Epithelial cell of prostate (primary cell): ENCODE results near the gene HM13.
"Not testable (repeated sequence)": the region's sequence is repeated elsewhere in the genome, so short reads cannot be mapped to it uniquely, and the experiment has no call there.

Experiments used
- DNase-seq: peaks from one replicate; pipeline ENCODE4 v3.0.0-alpha.2; 2011; ENCODE audit warnings: low read depth, low spot score
- H3K27ac ChIP-seq: fragments of 450-650 bp; 2 replicates; pipeline ENCODE4 v1.5.1; 2017; ENCODE audit warnings: mild to moderate bottlenecking

HM13 gene

DNA sequence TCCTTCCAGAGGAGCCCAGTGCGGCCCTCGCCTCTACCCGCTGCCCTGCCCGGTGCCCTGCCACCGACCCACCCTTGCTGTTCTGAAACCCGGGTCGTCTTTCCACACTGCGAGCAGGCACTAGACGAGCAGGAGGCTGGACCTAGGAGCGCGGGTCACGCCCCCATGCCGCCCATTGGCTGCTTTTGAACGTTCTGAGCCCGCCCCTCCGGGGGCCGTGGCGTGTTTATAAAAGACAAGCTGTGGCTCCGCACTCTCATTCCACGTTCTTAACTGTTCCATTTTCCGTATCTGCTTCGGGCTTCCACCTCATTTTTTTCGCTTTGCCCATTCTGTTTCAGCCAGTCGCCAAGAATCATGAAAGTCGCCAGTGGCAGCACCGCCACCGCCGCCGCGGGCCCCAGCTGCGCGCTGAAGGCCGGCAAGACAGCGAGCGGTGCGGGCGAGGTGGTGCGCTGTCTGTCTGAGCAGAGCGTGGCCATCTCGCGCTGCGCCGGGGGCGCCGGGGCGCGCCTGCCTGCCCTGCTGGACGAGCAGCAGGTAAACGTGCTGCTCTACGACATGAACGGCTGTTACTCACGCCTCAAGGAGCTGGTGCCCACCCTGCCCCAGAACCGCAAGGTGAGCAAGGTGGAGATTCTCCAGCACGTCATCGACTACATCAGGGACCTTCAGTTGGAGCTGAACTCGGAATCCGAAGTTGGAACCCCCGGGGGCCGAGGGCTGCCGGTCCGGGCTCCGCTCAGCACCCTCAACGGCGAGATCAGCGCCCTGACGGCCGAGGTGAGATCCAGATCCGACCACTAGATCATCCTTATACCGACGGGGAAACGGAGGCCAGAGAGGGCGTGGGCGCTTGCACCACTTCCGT, 91.0 kb downstream of the HM13 start, which contains the start of gene ID1:
Gene ID1 (plus strand): TSS at position 259 of the 871 bp plus-strand sequence. CDS start 99 bp downstream, at position 358.
- peak; percentile 59 for DNase-seq
- peak within 1 kb of the TSS; percentile 98 for H3K27ac ChIP-seq

DNA sequence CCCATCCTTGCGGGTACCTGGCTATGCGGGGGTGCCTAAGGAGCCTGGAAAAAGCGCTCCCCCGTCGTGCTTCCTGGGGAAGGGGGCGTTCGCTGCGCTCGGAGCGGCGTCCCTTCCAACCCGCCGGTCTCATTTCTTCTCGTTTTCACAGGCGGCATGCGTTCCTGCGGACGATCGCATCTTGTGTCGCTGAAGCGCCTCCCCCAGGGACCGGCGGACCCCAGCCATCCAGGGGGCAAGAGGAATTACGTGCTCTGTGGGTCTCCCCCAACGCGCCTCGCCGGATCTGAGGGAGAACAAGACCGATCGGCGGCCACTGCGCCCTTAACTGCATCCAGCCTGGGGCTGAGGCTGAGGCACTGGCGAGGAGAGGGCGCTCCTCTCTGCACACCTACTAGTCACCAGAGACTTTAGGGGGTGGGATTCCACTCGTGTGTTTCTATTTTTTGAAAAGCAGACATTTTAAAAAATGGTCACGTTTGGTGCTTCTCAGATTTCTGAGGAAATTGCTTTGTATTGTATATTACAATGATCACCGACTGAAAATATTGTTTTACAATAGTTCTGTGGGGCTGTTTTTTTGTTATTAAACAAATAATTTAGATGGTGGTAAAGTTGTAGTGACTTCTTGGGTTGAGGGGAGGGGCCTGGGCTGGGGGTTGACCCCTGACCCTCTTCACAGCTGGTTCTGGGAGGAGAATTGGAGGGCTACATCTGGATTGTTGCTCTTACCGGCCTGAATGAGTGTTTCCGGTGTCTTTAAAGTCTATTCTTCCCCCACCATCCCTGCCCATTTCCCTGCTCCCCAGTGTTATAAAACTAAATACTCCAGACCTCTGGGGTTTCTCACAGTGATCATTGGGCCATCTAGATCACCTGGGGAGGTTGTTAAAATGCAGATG, 91.9 kb downstream of the HM13 start:
- peak overlapping the region; percentile 98 for H3K27ac ChIP-seq
- DNase-seq, result no peak

DNA sequence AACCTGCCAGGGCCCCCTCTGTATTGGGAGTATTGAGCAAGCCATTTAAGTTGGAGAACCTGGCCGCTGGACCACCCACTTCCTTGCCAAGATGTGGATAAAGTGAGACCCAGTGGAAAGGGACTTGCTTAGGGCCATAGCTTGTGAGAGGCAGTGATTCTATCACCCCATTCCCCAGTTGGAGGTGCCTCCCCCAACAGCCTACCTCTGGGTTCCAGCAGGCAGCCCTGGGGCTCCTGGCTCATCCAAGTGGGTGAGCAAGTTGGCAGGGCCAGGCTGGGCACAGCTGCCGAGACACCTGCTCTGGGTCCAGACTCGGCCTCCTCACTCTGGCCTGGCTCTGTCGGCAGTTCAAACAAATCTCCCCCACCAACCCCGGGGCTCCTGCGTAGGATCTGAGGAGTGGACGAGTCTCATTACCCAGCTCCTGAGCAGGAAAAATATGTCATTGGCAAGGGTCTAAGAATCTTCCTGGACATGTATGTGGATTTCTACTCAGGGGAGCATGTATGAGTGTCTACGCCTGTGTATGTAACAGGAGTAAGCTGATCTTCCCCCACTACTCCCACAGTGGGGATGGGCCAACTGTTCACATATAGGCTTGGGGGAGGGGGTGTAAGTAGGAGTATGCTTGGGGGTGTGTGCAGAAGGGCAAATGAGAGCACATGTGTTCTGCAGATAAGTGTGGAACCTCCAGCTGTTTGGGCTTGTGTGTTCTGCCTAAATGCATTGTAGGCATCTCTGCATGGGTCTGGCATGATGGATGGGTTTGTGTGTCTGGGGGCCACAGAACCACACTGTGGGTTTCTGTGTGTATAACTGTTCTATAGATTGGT, 92.8 kb downstream of the HM13 start:
- peak overlapping the region; percentile 98 for H3K27ac ChIP-seq
- DNase-seq, result peak; percentile 79

DNA sequence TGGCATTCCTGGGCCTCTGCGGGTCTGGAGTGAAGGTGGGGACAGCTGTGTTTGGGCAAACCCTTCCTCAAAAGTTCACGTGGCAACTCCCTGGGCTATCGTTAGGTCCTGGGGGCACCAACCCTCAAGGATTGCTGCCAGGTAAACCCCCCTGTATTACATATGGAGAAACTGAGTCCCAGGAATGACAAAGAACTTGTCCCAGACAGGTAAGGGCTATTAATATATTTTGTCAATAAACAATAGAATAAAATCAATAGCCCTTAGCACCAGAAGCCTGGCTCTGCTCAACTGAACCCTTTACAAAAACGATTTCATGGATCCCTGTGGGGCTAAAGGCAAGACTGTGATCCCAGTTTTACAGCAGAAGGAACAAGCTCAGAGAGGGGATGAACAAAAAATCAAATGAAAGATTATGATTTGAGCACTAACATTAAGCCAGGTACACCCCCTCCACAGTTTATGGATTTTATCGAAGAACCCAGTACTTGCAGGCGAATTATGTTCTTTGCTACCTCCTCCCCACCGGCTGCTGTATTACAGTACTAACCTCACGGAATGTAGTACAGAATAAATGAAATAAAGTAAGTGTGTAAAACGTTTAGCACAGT, 93.5 kb downstream of the HM13 start:
- peak overlapping the region; percentile 98 for H3K27ac ChIP-seq
- no peak for DNase-seq

DNA sequence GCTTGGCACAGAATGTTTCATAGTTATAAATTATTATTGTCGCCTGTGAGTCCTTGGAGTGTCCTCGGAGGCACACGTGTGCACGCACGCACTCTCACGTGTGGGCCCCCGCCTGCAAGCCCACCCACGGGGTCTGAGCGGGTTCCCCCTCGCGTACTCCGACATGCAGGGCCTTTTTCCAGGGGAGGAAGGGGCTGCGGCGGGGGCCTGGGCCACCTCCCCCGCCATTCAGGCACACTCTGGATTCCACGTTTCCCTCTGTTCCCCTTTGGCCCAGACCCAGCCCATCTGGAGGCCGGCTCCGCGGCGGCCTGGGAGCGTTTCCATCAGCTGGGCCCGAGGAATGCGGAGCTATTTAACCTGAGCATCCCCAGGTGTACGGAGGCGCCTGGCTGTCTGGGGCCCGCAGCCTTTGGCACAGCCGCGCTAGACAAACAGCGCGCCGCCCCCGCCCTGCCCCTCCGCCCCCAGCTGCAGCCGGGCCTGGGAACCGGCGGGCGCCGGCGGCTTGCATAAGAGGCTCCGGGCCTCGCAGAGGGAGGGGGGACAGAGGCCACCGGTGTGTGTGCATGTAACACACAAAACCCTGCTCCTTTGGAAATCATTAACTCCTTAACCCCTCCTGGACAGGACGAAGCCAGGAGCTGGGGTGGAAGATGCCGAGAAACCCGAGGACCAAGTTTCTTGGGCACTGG, 94.2 kb downstream of the HM13 start:
- H3K27ac ChIP-seq, result peak overlapping the region; percentile 98
- no peak for DNase-seq

DNA sequence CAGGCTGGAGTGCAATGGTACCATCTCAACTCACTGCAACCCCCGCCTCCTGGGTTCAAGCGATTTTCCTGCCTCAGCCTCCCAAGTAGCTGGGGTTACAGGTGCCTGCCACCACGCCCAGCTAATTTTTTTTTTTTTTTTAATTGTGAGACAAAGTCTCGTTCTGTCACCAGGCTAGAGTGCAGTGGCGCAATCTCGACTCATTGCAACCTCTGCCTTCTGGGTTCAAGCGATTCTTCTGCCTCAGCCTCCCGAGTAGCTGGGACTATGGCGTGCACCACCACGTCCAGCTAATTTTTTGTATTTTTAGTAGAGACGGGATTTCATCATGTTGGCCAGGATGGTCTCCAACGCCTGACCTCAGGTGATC, 98.0 kb downstream of the HM13 start:
- not testable (repeated sequence) for DNase-seq
- H3K27ac ChIP-seq, result peak overlapping the region; percentile 98

DNA sequence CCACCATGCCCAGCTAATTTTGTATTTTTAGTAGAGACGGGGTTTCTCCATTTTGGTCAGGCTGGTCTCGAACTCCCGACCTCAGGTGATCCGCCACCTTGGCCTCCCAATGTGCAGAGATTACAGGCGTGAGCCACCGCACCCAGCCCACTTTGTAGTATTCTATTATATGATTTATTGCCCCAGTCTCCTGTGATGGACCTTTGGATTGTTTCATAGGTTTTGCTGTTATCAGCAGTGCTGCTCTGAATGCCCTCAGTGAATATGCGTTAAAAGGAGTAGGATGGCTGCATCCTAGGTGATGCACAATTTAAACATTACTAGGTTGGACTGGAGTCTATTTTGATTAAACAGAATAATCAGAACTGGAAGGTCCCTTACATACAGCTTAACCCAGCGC, 101.2 kb downstream of the HM13 start:
- DNase-seq, result no peak
- H3K27ac ChIP-seq, result no peak overlapping the region

DNA sequence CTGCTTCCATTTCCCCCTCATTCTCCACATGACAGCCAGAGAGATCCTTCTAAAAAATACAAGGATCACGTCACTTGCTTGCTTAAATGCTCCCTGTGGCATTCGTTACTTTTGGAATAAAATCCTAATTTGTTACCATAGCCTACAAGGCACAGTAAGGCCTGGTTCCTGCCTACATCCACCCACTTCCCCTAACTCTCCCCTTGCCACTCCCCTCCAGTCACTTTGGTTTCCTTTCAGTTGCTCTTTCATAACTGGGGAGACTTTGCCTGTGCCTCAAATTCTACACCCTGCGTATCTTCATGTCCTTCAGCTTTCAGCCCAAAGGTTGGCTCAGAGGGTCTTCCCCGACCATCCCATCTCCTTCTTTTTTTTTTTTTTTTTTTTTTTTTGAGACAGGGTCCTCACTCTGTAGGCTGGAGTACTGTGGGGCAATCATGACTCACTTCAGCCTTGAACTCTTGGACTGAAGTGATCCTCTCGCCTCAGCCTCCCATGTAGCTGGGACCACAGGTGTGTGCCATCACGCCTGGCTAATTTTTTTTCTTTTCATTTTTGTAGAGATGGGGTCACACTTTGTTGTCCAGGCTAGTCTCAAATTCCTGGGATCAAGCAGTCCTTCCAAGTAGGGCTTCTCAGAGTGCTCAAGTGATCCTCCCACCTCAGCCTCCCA, 103.3 kb downstream of the HM13 start:
- H3K27ac ChIP-seq, result no peak overlapping the region
- DNase-seq, result no peak
